B cell (primary cell): ENCODE results near the gene CDHR2.

ENCODE experiments used
- EZH2 ChIP-seq: IDR thresholded peaks from 2 replicates; pipeline ENCODE4 v1.6.1; 2012; ENCODE audit warnings: borderline replicate concordance, low read depth, mild to moderate bottlenecking, moderate library complexity, low read length; ENCODE audit not compliant: insufficient read depth, poor library complexity, severe bottlenecking
- TF ChIP-seq, protein P1 (sequence below): fragments of 200-600 bp; IDR thresholded peaks from one replicate; pipeline ENCODE4 v1.8.0; 2022; ENCODE audit warnings: antibody characterized with exemption, mild to moderate bottlenecking

DNA sequence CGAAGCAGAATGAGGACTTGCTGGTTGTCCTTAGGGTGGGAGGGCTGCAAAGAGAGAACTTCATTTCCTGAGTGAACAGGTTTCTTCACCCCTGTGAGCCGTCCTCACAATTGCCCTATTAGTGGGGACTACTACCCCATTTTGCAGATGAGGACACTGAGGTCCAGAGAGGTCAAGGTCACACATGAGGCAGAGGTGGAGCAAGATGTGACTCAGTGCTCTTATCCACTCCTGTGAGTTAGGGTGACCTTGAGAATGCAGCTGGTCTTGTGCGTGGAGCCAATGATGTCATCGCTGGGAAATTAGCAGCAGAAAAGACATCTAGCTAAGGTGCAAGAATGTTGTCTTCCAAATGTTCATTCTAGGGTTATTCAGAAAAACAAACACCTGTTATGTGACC is 33.9 kb downstream of the CDHR2 start:
- TF ChIP-seq, protein P1, sequence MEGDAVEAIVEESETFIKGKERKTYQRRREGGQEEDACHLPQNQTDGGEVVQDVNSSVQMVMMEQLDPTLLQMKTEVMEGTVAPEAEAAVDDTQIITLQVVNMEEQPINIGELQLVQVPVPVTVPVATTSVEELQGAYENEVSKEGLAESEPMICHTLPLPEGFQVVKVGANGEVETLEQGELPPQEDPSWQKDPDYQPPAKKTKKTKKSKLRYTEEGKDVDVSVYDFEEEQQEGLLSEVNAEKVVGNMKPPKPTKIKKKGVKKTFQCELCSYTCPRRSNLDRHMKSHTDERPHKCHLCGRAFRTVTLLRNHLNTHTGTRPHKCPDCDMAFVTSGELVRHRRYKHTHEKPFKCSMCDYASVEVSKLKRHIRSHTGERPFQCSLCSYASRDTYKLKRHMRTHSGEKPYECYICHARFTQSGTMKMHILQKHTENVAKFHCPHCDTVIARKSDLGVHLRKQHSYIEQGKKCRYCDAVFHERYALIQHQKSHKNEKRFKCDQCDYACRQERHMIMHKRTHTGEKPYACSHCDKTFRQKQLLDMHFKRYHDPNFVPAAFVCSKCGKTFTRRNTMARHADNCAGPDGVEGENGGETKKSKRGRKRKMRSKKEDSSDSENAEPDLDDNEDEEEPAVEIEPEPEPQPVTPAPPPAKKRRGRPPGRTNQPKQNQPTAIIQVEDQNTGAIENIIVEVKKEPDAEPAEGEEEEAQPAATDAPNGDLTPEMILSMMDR = no peak
- no peak for TF ChIP-seq EZH2
